Tibial nerve (tissue), 3 donors: ENCODE measurements around the gene NKTR.

Experiments
- POLR2A ChIP-seq, 2 donors: fragments of 450-650 bp; IDR thresholded peaks; one replicate each; pipeline ENCODE4 v1.6.1; 2017; ENCODE audit warnings: antibody characterized with exemption in 2 of 2, mild to moderate bottlenecking in 2 of 2, moderate library complexity in 2 of 2
- TF ChIP-seq, protein P1 (sequence below), 5 experiments: fragments of 200-600 bp in 3 of 5; fragments of 450-650 bp in 2 of 5; sonication (generic) in 3 of 5; IDR thresholded peaks; one replicate each; pipeline ENCODE4 v1.5.1; 2016 to 2019; ENCODE audit warnings: antibody characterized with exemption in 5 of 5, mild to moderate bottlenecking in 3 of 5, moderate library complexity in 2 of 5

DNA sequence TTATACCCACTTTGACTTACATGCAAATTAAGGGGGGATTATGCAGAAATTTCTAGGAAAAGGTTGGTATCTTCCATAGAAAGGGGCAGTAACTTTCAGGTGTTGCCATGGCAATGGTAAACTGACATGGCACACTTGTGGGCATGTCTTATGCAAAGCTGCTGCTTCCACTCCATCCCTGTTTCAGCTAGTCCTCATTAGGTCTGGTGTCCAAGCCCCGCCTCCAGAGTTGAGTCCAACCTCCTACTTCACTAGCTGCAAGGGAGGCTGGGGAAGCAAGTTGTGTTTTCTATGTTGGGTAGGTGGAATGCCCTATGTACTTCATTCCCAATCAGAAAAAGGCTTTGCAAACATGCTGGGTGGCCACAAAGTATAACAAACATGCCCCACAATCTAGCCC lies 70.2 kb downstream of the NKTR start:
- TF ChIP-seq, protein P1, sequence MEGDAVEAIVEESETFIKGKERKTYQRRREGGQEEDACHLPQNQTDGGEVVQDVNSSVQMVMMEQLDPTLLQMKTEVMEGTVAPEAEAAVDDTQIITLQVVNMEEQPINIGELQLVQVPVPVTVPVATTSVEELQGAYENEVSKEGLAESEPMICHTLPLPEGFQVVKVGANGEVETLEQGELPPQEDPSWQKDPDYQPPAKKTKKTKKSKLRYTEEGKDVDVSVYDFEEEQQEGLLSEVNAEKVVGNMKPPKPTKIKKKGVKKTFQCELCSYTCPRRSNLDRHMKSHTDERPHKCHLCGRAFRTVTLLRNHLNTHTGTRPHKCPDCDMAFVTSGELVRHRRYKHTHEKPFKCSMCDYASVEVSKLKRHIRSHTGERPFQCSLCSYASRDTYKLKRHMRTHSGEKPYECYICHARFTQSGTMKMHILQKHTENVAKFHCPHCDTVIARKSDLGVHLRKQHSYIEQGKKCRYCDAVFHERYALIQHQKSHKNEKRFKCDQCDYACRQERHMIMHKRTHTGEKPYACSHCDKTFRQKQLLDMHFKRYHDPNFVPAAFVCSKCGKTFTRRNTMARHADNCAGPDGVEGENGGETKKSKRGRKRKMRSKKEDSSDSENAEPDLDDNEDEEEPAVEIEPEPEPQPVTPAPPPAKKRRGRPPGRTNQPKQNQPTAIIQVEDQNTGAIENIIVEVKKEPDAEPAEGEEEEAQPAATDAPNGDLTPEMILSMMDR (IDR thresholded peaks at IDR 0.05): no peak
- no peak for TF ChIP-seq POLR2A (IDR thresholded peaks at IDR 0.05)
